SK-N-SH (cell line): ENCODE data around the gene TUBA4B. TPM values are rescaled to one million over a fixed set of nuclear protein-coding genes. Genes with fewer than 3 reads are reported as not detected.

Experiments used
- CTCF ChIA-PET: fragments of 300-600, 350-600 bp; formaldehyde crosslinking; extraction: SDS; loops from one replicate; lab custom pipeline; 2021; lab: Yijun Ruan, JAX
- POLR2A ChIA-PET: fragments of 350-600 bp; sonication (Branson Sonifier 250); formaldehyde crosslinking; extraction: SDS; loops from one replicate; lab custom pipeline; 2020; ENCODE audit warnings: antibody characterized with exemption, inconsistent platforms; lab: Yijun Ruan, JAX
- DNase-seq: peaks from one replicate; pipeline ENCODE4 v3.0.0; 2012
- H2AFZ ChIP-seq: fragments of 200-600 bp; sonication (generic); 2 replicates; pipeline ENCODE4 v1.8.1; 2016; ENCODE audit warnings: antibody characterized with exemption, mild to moderate bottlenecking, low read depth
- H3F3A ChIP-seq: fragments of 200-600 bp; sonication (generic); replicated peaks from 2 replicates; pipeline ENCODE3; 2016; ENCODE audit warnings: antibody characterized with exemption, mild to moderate bottlenecking; ENCODE audit not compliant: insufficient read depth
- H3K27ac ChIP-seq, 2 experiments: fragments of 200-500 bp in 1 of 2; fragments of 200-600 bp in 1 of 2; sonication (Bioruptor generic) in 1 of 2; sonication (generic), shearing (Covaris generic) in 1 of 2; 2 replicates each; pipeline versions ENCODE4 v1.5.1 to v1.6.1; 2014 to 2016; ENCODE audit warnings: low read depth in 2 of 2, inconsistent platforms in 1 of 2, low read length in 1 of 2, mild to moderate bottlenecking in 1 of 2, mixed read lengths in 1 of 2
- H3K27me3 ChIP-seq: fragments of 200-600 bp; sonication (generic), shearing (Covaris generic); 2 replicates; pipeline ENCODE4 v1.6.1; 2016; ENCODE audit warnings: mixed run types; ENCODE audit not compliant: insufficient read depth
- H3K36me3 ChIP-seq, 2 experiments: fragments of 200-500 bp in 1 of 2; fragments of 200-600 bp in 1 of 2; sonication (Bioruptor generic) in 1 of 2; sonication (generic) in 1 of 2; replicated peaks in 1 of 2; 2 replicates each; pipeline versions ENCODE3 to v1.5.1; 2014 to 2016; ENCODE audit warnings: low read length in 1 of 2, mild to moderate bottlenecking in 1 of 2; ENCODE audit not compliant: insufficient read depth in 2 of 2, control insufficient read depth in 1 of 2
- H3K4me1 ChIP-seq, 2 experiments: fragments of 200-500 bp in 1 of 2; fragments of 200-600 bp in 1 of 2; sonication (Bioruptor generic) in 1 of 2; sonication (generic), shearing (Covaris generic) in 1 of 2; 2 replicates each; pipeline versions ENCODE4 v1.5.1 to v1.6.1; 2014 to 2016; ENCODE audit warnings: low read depth in 1 of 2, low read length in 1 of 2, mixed run types in 1 of 2; ENCODE audit not compliant: insufficient read depth in 2 of 2, control insufficient read depth in 1 of 2
- H3K4me2 ChIP-seq: fragments of 200-600 bp; sonication (generic), shearing (Covaris generic); 2 replicates; pipeline ENCODE4 v1.6.1; 2017; ENCODE audit warnings: mixed run types
- H3K4me3 ChIP-seq, 2 experiments: fragments of 200-500 bp in 1 of 2; fragments of 200-600 bp in 1 of 2; sonication (Bioruptor generic) in 1 of 2; sonication (generic), shearing (Covaris generic) in 1 of 2; 2 replicates each; pipeline versions ENCODE4 v1.5.1 to v1.8.1; 2014 to 2016; ENCODE audit warnings: low read depth in 2 of 2, inconsistent platforms in 1 of 2, low read length in 1 of 2, mild to moderate bottlenecking in 1 of 2, mixed read lengths in 1 of 2, moderate library complexity in 1 of 2
- H3K79me2 ChIP-seq: fragments of 200-600 bp; sonication (generic); 2 replicates; pipeline ENCODE4 v1.8.1; 2017; ENCODE audit warnings: mild to moderate bottlenecking; ENCODE audit not compliant: insufficient read depth
- H3K9ac ChIP-seq: fragments of 200-600 bp; sonication (generic); 2 replicates; pipeline ENCODE4 v1.6.1; 2017; ENCODE audit warnings: mixed run types
- H3K9me2 ChIP-seq: fragments of 200-600 bp; sonication (generic); 2 replicates; pipeline ENCODE4 v1.6.1; 2017; ENCODE audit warnings: mixed run types
- H3K9me3 ChIP-seq: fragments of 200-600 bp; sonication (generic); 2 replicates; pipeline ENCODE4 v1.6.1; 2017; ENCODE audit warnings: mixed run types, mild to moderate bottlenecking, moderate library complexity
- H4K20me1 ChIP-seq: fragments of 200-600 bp; sonication (generic); 2 replicates; pipeline ENCODE4 v1.6.1; 2017; ENCODE audit warnings: mild to moderate bottlenecking, mixed run types; ENCODE audit not compliant: insufficient read depth
- ELF1 ChIP-seq: IDR thresholded peaks from 2 replicates; pipeline ENCODE4 v1.4.0; 2012
- EP300 ChIP-seq, 2 experiments: IDR thresholded peaks; 2 replicates each; pipeline versions ENCODE4 v1.4.0 to v1.6.1; 2012; ENCODE audit warnings: borderline replicate concordance in 1 of 2, low read depth in 1 of 2, low read length in 1 of 2
- EZH2phosphoT487 ChIP-seq: fragments of 200-600 bp; sonication (generic); IDR thresholded peaks from 2 replicates; pipeline ENCODE4 v1.6.1; 2017; ENCODE audit warnings: low read depth, mixed run types, mild to moderate bottlenecking, antibody characterized with exemption, moderate library complexity, borderline replicate concordance
- MAX ChIP-seq: IDR thresholded peaks from 2 replicates; pipeline ENCODE4 v1.4.0; 2012; ENCODE audit warnings: low read depth
- MXI1 ChIP-seq: IDR thresholded peaks from 2 replicates; pipeline ENCODE4 v1.6.1; 2012; ENCODE audit warnings: mild to moderate bottlenecking, low read depth, low read length, improper control_type of control experiment
- NFIC ChIP-seq: IDR thresholded peaks from 2 replicates; pipeline ENCODE4 v1.4.0; 2012; ENCODE audit warnings: borderline replicate concordance
- REST ChIP-seq: IDR thresholded peaks from 2 replicates; pipeline ENCODE4 v1.6.1; 2012; ENCODE audit warnings: mild to moderate bottlenecking, low read depth, low read length, moderate library complexity
- RFX5 ChIP-seq: IDR thresholded peaks from 2 replicates; pipeline ENCODE4 v1.6.1; 2012; ENCODE audit warnings: mild to moderate bottlenecking, improper control_type of control experiment, low read length
- RXRA ChIP-seq: IDR thresholded peaks from 2 replicates; pipeline ENCODE4 v1.4.0; 2012; ENCODE audit warnings: low read depth, mild to moderate bottlenecking, borderline replicate concordance
- SMC3 ChIP-seq: IDR thresholded peaks from 2 replicates; pipeline ENCODE4 v1.6.1; 2012; ENCODE audit warnings: low read depth, low read length, improper control_type of control experiment
- TAF1 ChIP-seq: IDR thresholded peaks from 2 replicates; pipeline ENCODE4 v1.6.1; 2012; ENCODE audit warnings: low read depth, mild to moderate bottlenecking, low read length, moderate library complexity, borderline replicate concordance
- USF2 ChIP-seq: fragments of 150-350 bp; IDR thresholded peaks from 2 replicates; pipeline ENCODE4 v1.6.1; 2017; ENCODE audit warnings: antibody characterized with exemption, low read length, low read depth, borderline replicate concordance
- YY1 ChIP-seq: IDR thresholded peaks from 2 replicates; pipeline ENCODE4 v1.4.0; 2012; ENCODE audit warnings: low read depth, mild to moderate bottlenecking
- WGBS: methylation state at CpG from one replicate; pipeline ENCODE4 v1.1.6; 2017; ENCODE audit warnings: low lambda C conversion rate; 5-methylcytosine and 5-hydroxymethylcytosine counted together
- polyA plus RNA-seq, 3 experiments: library from polyadenylated mRNA; depleted of rRNA; stranded (reverse); fragments of >200 nt; gene quantifications; 2 replicates each; pipeline ENCODE4 v1.2.3, GENCODE V29; 2012

The TUBA4B gene
- polyA plus RNA-seq, 1 of the 3 experiments (the other 2 are of a cell fraction) = 0.03 TPM

GRCh38 chr2:219302412-219302968 is 49.4 kb downstream of the TUBA4B start:
- POLR2A ChIA-PET = no interaction called here
- H3K4me2 ChIP-seq = no peak overlapping the region

More at GRCh38 chr2:219302412-219302968, 49.4 kb downstream of the TUBA4B start:
- Histone ChIP-seq H3K27ac (no peak overlapping the region), H3K9ac (no peak overlapping the region), H4K20me1 (no peaks in the 10 kb centered on the region)
- CTCF ChIA-PET = interaction anchor here (1.0 to 6.7 kb wide), 4 partner anchors 8 to 143 kb away, joined by 3 to 72 read pairs (median 26); partner anchors contain the start of gene DNAJB2
- TF ChIP-seq ELF1 = no peak
- no peak for TF ChIP-seq NFIC
- no peak for TF ChIP-seq TAF1
- no peak for TF ChIP-seq YY1
- no peak for TF ChIP-seq SMC3
- no peak for TF ChIP-seq EP300 (IDR thresholded peaks at IDR 0.05; ENCODE audit: borderline replicate concordance in 1 of 2, low read depth in 1 of 2, low read length in 1 of 2)
- TF ChIP-seq MXI1 = no peak
- TF ChIP-seq MAX = no peak
- TF ChIP-seq EZH2phosphoT487 = no peak
- TF ChIP-seq REST = no peak
- TF ChIP-seq USF2 = no peak
- TF ChIP-seq RFX5 = no peak
- TF ChIP-seq RXRA = no peak
- TF ChIP-seq, all 33 proteins: peak for 0
- DNase-seq = no peak
- Histone ChIP-seq H3K4me3 (no peak overlapping the region), H3K36me3 (no peaks in the 10 kb centered on the region), H3K4me1 (peaks cover 0 to 6% of the 10 kb centered on the region in 2 experiments; a peak in 1 of 4 replicates), H3F3A (no peaks in the 10 kb centered on the region), H2AFZ (no peak overlapping the region), H3K9me2 (no peaks in the 10 kb centered on the region), H3K9me3 (no peaks in the 10 kb centered on the region), H3K79me2 (no peaks in the 10 kb centered on the region), H3K27me3 (no peaks in the 10 kb centered on the region)
- WGBS = 69% methylated on average over 6 of the region's 11 CpGs
